ENCODE data around the gene OBSCN.

Gene OBSCN

DNA sequence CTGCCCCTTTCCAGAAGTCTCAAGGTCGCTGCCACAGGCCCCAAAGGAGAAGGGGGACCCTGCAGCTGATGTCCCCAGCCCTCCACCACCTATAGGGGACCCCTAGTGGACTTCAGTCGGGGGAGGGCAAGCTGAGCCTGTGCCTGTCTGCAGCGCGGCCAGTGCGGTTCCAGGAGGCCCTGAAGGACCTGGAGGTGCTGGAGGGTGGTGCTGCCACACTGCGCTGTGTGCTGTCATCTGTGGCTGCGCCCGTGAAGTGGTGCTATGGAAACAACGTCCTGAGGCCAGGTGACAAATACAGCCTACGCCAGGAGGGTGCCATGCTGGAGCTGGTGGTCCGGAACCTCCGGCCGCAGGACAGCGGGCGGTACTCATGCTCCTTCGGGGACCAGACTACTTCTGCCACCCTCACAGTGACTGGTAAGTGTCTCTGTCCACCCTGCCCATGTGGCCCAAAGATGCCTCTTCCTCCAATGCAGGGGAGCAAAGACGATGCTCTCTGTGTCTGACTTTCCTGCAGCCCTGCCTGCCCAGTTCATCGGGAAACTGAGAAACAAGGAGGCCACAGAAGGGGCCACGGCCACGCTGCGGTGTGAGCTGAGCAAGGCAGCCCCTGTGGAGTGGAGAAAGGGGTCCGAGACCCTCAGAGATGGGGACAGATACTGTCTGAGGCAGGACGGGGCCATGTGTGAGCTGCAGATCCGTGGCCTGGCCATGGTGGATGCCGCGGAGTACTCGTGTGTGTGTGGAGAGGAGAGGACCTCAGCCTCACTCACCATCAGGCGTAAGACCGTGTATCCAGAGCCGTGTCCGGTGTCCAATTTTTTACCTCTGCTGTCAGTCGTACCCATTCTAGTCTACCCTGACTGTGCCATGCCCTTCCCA, 79.9 kb downstream of the OBSCN start:
- in situ Hi-C loops (cut with MboI; ENCODE audit: low sequenced_read_pairs), result no loop called here
- no peaks in the 10 kb centered on the region for H3K4me1 ChIP-seq
- H3K27me3 ChIP-seq (ENCODE audit: low read depth), result no peaks in the 10 kb centered on the region
- no peaks in the 10 kb centered on the region for H3K36me3 ChIP-seq (replicated peaks)
- no peak overlapping the region for H3K4me3 ChIP-seq
- H3K9me3 ChIP-seq, result no peaks in the 10 kb centered on the region
- no peak for DNase-seq (ENCODE audit: low spot score in 2 of 2)

DNA sequence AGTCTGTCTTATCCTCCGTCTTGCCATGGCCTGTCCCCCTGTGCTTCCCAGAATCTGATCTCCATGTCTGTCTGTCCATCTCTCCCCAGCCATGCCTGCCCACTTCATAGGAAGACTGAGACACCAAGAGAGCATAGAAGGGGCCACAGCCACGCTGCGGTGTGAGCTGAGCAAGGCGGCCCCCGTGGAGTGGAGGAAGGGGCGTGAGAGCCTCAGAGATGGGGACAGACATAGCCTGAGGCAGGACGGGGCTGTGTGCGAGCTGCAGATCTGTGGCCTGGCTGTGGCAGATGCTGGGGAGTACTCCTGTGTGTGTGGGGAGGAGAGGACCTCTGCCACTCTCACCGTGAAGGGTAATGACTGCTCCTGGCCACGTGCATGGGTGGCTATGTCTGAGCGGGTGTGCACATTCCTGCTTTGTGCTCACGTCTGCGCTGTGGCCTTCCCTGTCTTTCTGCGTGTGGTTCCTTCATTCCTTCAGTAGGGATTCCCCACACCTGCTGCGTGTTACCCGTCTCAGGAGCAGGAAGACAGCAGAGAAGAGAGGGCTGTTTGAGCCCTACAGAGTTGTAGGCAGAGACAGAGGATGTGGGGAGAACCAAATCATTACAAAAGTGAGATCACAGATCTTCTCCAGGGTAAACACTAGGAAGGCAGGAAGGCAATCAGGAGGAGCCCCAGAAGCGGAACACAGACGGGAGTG, 80.8 kb downstream of the OBSCN start:
- H3K27me3 ChIP-seq (ENCODE audit: low read depth), result no peaks in the 10 kb centered on the region
- no peak overlapping the region for H3K4me3 ChIP-seq
- no peaks in the 10 kb centered on the region for H3K4me1 ChIP-seq
- no peaks in the 10 kb centered on the region for H3K9me3 ChIP-seq
- in situ Hi-C loops (cut with MboI; ENCODE audit: low sequenced_read_pairs), result no loop called here
- DNase-seq (ENCODE audit: low spot score in 2 of 2), result no peak
- H3K36me3 ChIP-seq (replicated peaks), result no peaks in the 10 kb centered on the region

DNA sequence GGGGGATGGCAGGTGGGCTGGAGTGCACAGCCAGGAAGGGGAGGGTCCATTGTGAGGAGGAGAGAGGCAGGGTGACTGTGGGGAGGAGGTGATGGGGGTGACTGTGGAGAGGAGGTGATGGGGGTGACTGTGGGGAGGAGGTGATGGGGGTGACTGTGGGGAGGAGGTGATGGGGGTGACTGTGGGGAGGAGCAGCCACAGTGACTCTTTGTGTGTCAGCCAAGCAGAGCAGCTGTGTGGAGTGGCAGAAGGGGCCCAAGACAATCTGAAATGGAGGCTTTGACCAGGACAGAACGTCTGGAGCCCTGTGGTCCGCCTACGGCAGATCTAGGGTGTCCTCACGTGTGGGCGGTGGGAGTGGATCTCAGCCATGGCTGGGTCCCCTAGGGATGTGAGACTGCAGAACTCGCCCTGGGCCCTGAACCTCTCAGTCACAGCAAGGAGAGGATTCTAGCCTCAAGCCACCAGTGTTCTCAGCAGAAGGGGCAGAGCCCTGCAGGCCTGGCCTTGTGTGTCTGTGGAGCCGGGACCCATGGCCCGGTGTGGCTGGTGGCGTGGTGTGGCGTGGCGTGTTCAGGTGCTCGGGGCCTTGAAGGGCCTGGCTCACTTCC, 81.5 kb downstream of the OBSCN start:
- in situ Hi-C loops (cut with MboI; ENCODE audit: low sequenced_read_pairs), result no loop called here
- Histone ChIP-seq H3K9me3 (no peaks in the 10 kb centered on the region), H3K4me1 (no peaks in the 10 kb centered on the region), H3K36me3 (replicated peaks) (no peaks in the 10 kb centered on the region), H3K4me3 (no peak overlapping the region), H3K27me3 (ENCODE audit: low read depth) (no peaks in the 10 kb centered on the region)
- no peak for DNase-seq (ENCODE audit: low spot score in 2 of 2)

DNA sequence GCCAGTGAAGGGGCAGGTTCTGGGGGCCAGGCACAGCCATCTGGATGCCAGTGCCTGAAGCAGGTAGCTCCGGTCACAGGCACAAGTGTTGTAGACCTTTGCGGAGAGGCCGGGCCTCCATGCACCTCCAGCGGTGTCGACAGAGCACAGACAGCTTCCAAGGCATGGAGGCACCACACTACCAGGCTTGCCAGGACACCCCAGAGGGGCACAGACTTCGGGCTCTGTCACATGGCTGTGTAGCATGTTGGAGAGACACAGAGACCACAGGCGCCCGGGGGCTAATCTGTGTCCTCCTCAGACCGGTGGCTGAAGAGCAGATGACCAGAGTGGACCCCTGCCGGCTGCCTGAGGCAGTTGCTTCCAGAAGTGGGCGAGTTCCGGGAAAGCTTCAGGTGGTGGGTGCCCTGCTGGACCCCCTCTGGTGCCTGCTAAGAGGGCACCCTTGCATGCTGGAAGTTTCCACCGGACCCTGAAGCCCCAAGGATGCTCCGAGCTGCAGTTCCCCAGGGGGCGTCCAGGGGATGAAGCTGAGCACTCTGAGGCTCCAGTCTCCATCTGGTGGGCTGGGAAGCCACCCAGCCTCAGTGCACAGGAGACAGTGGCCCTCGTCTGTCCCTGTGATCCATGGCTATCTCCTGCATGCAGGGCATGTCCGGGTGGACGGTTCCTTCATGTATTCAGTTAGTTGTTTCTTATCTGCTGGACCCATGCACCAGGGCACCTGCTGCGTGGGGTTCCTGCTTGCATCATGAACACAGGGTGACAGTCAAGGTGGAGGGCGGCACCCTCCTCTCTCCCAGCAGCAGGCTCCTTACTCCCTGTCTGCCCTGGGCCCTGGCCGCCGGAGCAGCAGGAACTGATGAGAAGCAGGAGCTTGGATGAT, 82.4 kb downstream of the OBSCN start:
- Histone ChIP-seq H3K9me3 (no peaks in the 10 kb centered on the region), H3K36me3 (replicated peaks) (no peaks in the 10 kb centered on the region), H3K4me3 (no peak overlapping the region), H3K4me1 (no peaks in the 10 kb centered on the region), H3K27me3 (ENCODE audit: low read depth) (no peaks in the 10 kb centered on the region)
- in situ Hi-C loops (cut with MboI; ENCODE audit: low sequenced_read_pairs), result no loop called here
- DNase-seq (ENCODE audit: low spot score in 2 of 2), result no peak

DNA sequence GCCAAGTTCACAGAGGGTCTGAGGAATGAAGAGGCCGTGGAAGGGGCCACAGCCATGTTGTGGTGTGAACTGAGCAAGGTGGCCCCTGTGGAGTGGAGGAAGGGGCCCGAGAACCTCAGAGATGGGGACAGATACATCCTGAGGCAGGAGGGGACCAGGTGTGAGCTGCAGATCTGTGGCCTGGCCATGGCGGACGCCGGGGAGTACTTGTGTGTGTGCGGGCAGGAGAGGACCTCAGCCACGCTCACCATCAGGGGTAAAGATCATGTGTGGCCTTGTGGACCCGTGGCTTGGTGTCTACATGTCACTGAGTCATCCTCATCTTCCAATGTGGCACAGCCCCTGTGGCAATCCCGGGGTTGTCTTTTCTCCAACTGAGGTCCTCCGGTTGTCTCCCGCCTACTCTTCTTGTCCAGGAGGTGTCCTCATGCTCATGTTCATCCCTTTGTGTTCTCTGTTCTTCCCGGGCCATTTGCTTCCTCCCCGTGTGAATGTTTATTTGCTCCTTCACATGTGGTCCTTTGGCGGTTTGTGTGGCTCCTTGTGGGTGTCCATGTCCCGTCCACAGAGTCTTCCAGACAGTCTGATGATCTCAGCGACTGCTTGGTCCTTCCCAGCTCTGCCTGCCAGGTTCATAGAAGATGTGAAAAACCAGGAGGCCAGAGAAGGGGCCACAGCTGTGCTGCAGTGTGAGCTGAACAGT, 84.2 kb downstream of the OBSCN start:
- no peaks in the 10 kb centered on the region for H3K36me3 ChIP-seq (replicated peaks)
- no peak overlapping the region for H3K4me3 ChIP-seq

DNA sequence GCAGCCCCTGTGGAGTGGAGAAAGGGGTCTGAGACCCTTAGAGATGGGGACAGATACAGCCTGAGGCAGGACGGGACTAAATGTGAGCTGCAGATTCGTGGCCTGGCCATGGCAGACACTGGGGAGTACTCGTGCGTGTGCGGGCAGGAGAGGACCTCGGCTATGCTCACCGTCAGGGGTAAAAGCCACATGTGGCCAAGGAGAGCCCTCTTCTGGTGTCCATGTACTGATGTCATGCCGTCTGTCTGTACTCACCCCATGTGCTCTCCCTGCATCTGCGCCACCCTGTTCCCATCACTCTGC, 84.7 kb downstream of the OBSCN start:
- Histone ChIP-seq H3K4me1 (no peaks in the 10 kb centered on the region), H3K4me3 (no peak overlapping the region), H3K27me3 (ENCODE audit: low read depth) (no peaks in the 10 kb centered on the region), H3K9me3 (no peaks in the 10 kb centered on the region), H3K36me3 (replicated peaks) (no peaks in the 10 kb centered on the region)
- no peak for DNase-seq (ENCODE audit: low spot score in 2 of 2)
- in situ Hi-C loops (cut with MboI; ENCODE audit: low sequenced_read_pairs), result no loop called here

More for the DNA sequence above, 84.2 kb downstream of the OBSCN start:
- no peak for DNase-seq (ENCODE audit: low spot score in 2 of 2)
- H3K9me3 ChIP-seq, result no peaks in the 10 kb centered on the region
- H3K4me1 ChIP-seq, result no peaks in the 10 kb centered on the region
- H3K27me3 ChIP-seq (ENCODE audit: low read depth), result no peaks in the 10 kb centered on the region
- in situ Hi-C loops (cut with MboI; ENCODE audit: low sequenced_read_pairs), result no loop called here

- no peak for DNase-seq (ENCODE audit: low spot score in 2 of 2)
- Histone ChIP-seq H3K9me3 (no peaks in the 10 kb centered on the region), H3K27me3 (ENCODE audit: low read depth) (no peaks in the 10 kb centered on the region), H3K4me3 (no peak overlapping the region), H3K36me3 (replicated peaks) (no peaks in the 10 kb centered on the region), H3K4me1 (no peaks in the 10 kb centered on the region)
- in situ Hi-C loops (cut with MboI; ENCODE audit: low sequenced_read_pairs), result no loop called here
These were observed 85.5 kb downstream of the OBSCN start for GRCh38 chr1:228293393-228293792.

DNA sequence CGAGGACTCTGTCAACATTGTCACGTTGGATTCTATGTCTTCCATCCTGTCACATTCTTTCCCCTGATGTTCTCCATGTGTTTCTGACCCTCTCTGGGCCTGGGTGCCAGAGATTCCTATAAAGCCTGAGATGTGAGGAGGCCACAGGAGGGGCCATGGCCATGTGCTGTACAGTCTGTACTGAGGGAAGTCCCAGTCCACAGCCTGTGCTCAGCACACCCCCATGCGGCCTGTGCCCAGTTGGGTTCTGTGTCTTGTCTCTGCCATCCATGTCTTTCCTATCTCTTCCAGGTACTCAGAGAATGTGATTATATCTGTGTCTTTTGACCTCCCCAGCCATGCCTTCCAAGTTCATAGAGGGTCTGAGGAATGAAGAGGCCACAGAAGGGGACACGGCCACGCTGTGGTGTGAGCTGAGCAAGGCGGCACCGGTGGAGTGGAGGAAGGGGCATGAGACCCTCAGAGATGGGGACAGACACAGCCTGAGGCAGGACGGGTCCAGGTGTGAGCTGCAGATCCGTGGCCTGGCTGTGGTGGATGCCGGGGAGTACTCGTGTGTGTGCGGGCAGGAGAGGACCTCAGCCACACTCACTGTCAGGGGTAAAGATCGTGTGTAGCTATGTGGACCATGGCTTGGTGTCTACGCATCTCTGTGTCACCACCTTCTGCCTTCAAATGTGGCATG, 86.1 kb downstream of the OBSCN start:
- no peak for DNase-seq (ENCODE audit: low spot score in 2 of 2)
- Histone ChIP-seq H3K9me3 (no peaks in the 10 kb centered on the region), H3K4me3 (no peak overlapping the region), H3K4me1 (no peaks in the 10 kb centered on the region), H3K27me3 (ENCODE audit: low read depth) (no peaks in the 10 kb centered on the region), H3K36me3 (replicated peaks) (no peaks in the 10 kb centered on the region)
- in situ Hi-C loops (cut with MboI; ENCODE audit: low sequenced_read_pairs), result no loop called here

DNA sequence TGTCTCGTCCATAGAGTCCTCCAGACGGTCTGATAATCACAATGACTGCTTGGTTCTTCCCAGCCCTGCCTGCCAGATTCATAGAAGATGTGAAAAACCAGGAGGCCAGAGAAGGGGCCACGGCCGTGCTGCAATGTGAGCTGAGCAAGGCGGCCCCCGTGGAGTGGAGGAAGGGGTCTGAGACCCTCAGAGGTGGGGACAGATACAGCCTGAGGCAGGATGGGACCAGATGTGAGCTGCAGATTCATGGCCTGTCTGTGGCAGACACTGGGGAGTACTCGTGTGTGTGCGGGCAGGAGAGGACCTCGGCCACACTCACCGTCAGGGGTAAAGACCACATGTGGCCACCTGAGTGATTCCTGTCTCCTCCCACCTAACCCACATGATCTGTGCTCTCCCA, 86.9 kb downstream of the OBSCN start:
- H3K9me3 ChIP-seq, result no peaks in the 10 kb centered on the region
- no peak overlapping the region for H3K4me3 ChIP-seq
- H3K36me3 ChIP-seq (replicated peaks), result no peaks in the 10 kb centered on the region
- no peaks in the 10 kb centered on the region for H3K4me1 ChIP-seq
- in situ Hi-C loops (cut with MboI; ENCODE audit: low sequenced_read_pairs), result no loop called here
- DNase-seq (ENCODE audit: low spot score in 2 of 2), result no peak
- H3K27me3 ChIP-seq (ENCODE audit: low read depth), result no peaks in the 10 kb centered on the region

GRCh38 chr1:228295201-228295600, 87.4 kb downstream of the OBSCN start:
- in situ Hi-C loops (cut with MboI; ENCODE audit: low sequenced_read_pairs), result no loop called here
- H3K9me3 ChIP-seq, result no peaks in the 10 kb centered on the region

GRCh38 chr1:228295981-228296380, 88.1 kb downstream of the OBSCN start:
- Histone ChIP-seq H3K27me3 (ENCODE audit: low read depth) (no peaks in the 10 kb centered on the region), H3K4me3 (no peak overlapping the region), H3K36me3 (replicated peaks) (no peaks in the 10 kb centered on the region), H3K4me1 (no peaks in the 10 kb centered on the region), H3K9me3 (no peaks in the 10 kb centered on the region)
- DNase-seq (ENCODE audit: low spot score in 2 of 2), result no peak
- in situ Hi-C loops (cut with MboI; ENCODE audit: low sequenced_read_pairs), result no loop called here

More at GRCh38 chr1:228295201-228295600, 87.4 kb downstream of the OBSCN start:
- H3K36me3 ChIP-seq (replicated peaks), result no peaks in the 10 kb centered on the region
- H3K4me3 ChIP-seq, result no peak overlapping the region
- no peaks in the 10 kb centered on the region for H3K27me3 ChIP-seq (ENCODE audit: low read depth)
- no peaks in the 10 kb centered on the region for H3K4me1 ChIP-seq
- no peak for DNase-seq (ENCODE audit: low spot score in 2 of 2)

GRCh38 chr1:228297242-228297641, 89.4 kb downstream of the OBSCN start:
- H3K36me3 ChIP-seq (replicated peaks), result no peaks in the 10 kb centered on the region
- in situ Hi-C loops (cut with MboI; ENCODE audit: low sequenced_read_pairs), result no loop called here
- H3K9me3 ChIP-seq, result peaks cover 9% of the 10 kb centered on the region
- no peak overlapping the region for H3K4me3 ChIP-seq
- H3K4me1 ChIP-seq, result no peaks in the 10 kb centered on the region
- DNase-seq (ENCODE audit: low spot score in 2 of 2), result no peak
- H3K27me3 ChIP-seq (ENCODE audit: low read depth), result no peaks in the 10 kb centered on the region

GRCh38 chr1:228297822-228298221, 90.0 kb downstream of the OBSCN start:
- DNase-seq (ENCODE audit: low spot score in 2 of 2), result no peak
- no peak overlapping the region for H3K4me3 ChIP-seq
- in situ Hi-C loops (cut with MboI; ENCODE audit: low sequenced_read_pairs), result no loop called here
- H3K9me3 ChIP-seq, result peaks cover 14% of the 10 kb centered on the region
- H3K27me3 ChIP-seq (ENCODE audit: low read depth), result no peaks in the 10 kb centered on the region
- no peaks in the 10 kb centered on the region for H3K36me3 ChIP-seq (replicated peaks)
- no peaks in the 10 kb centered on the region for H3K4me1 ChIP-seq
